ENCODE data around the gene CHST9. TPM values are rescaled to one million over a fixed set of nuclear protein-coding genes. Genes with fewer than 3 reads are reported as not detected.

The CHST9 gene
- total RNA-seq, 1 experiment from 2014 or later = 3.5 TPM

GRCh38 chr18:26868968-26869586, 316.0 kb downstream of the CHST9 start:
- no peak overlapping the region for H3K27ac Mint-ChIP-seq
- no peak overlapping the region for H3K56ac ChIP-seq (ENCODE audit: insufficient read length, low read depth, low read length)

More at GRCh38 chr18:26868968-26869586, 316.0 kb downstream of the CHST9 start:
- H3K27me3 ChIP-seq (ENCODE audit: insufficient read depth, low read length) = no peaks in the 10 kb centered on the region
- H2BK5ac ChIP-seq (ENCODE audit: insufficient read length, low read length) = no peak overlapping the region
- H2BK12ac ChIP-seq (ENCODE audit: insufficient read length, low read depth, low read length) = no peak overlapping the region
- peaks cover 15 to 22% of the 10 kb centered on the region in 2 experiments for H3K4me1 Mint-ChIP-seq
- H3K23me2 ChIP-seq (ENCODE audit: insufficient read length, low read depth, low read length, poor library complexity, severe bottlenecking) = no peaks in the 10 kb centered on the region
- H3K9ac ChIP-seq (ENCODE audit: extremely low read depth, insufficient read length, low read length) = no peak overlapping the region
- no peak overlapping the region for H3K14ac ChIP-seq (ENCODE audit: insufficient read depth, low read length)
- H3K4ac ChIP-seq (ENCODE audit: low read depth, low read length) = no peak overlapping the region
- H4K8ac ChIP-seq (replicated peaks; ENCODE audit: insufficient read length, low read depth, low read length) = no peak overlapping the region
- H3K4me1 ChIP-seq (ENCODE audit: insufficient read depth, low read length) = peaks cover 4% of the 10 kb centered on the region; the same call in 1 of the 2 replicates
- no peaks in the 10 kb centered on the region for H3K36me3 Mint-ChIP-seq (ENCODE audit: insufficient read depth in 1 of 3, low read depth in 3 of 3)
- WGBS (ENCODE audit: extremely low coverage, insufficient read length, low lambda C conversion rate) = no CpG with 5 or more reads among the region's 6 CpGs
- no peak overlapping the region for H3K18ac ChIP-seq (ENCODE audit: insufficient read length, low read depth, low read length)
- no peaks in the 10 kb centered on the region for H3K9me3 Mint-ChIP-seq
- no peak overlapping the region for H3K4me2 ChIP-seq (ENCODE audit: insufficient read depth, insufficient read length, low read length)
- H3K4me3 Mint-ChIP-seq = no peak overlapping the region
- H3K79me1 ChIP-seq (ENCODE audit: insufficient read depth, low read depth, low read length, poor library complexity, severe bottlenecking) = no peaks in the 10 kb centered on the region
- no peak for DNase-seq
- H3K27ac ChIP-seq (ENCODE audit: insufficient read length, low read depth, low read length) = no peak overlapping the region
- no peak overlapping the region for H2BK120ac ChIP-seq (ENCODE audit: low read depth, low read length, poor library complexity, severe bottlenecking)
- H3K79me2 ChIP-seq (ENCODE audit: insufficient read depth, low read length) = no peaks in the 10 kb centered on the region
- H3K23ac ChIP-seq (ENCODE audit: insufficient read length, low read depth, low read length) = no peak overlapping the region
- no peaks in the 10 kb centered on the region for H4K20me1 ChIP-seq (ENCODE audit: control insufficient read depth, insufficient read depth, insufficient read length)
- TF ChIP-seq CTCF (conservative IDR thresholded peaks at IDR 0.05) = no peak
- no peak overlapping the region for H2AK5ac ChIP-seq (ENCODE audit: insufficient read length, low read length)
- no peak overlapping the region for H4K5ac ChIP-seq (ENCODE audit: insufficient read length, low read depth, low read length)
- H3K9me3 ChIP-seq (ENCODE audit: control insufficient read depth, low read depth, low read length) = no peaks in the 10 kb centered on the region
- no peak overlapping the region for H2BK20ac ChIP-seq (ENCODE audit: low read depth, low read length, poor library complexity, severe bottlenecking)
- H2AFZ ChIP-seq (ENCODE audit: low read length) = no peak overlapping the region
- peaks cover 13% of the 10 kb centered on the region for H3K27me3 Mint-ChIP-seq (ENCODE audit: low read depth)
- H3T11ph ChIP-seq (ENCODE audit: low read length) = no peak overlapping the region
- no peak overlapping the region for H2BK15ac ChIP-seq (ENCODE audit: low read depth, low read length)
- H4K91ac ChIP-seq (ENCODE audit: insufficient read length, low read depth, low read length) = no peak overlapping the region

Data from H9 (cell line).